H9 (cell line): Measurements from ENCODE around the gene KIRREL3. TPM values are rescaled to one million over a fixed set of nuclear protein-coding genes. Genes with fewer than 3 reads are reported as not detected.
"Not testable (repeated sequence)": the region's sequence is repeated elsewhere in the genome, so short reads cannot be mapped to it uniquely, and the experiment has no call there.

Experiments used
- DNase-seq: peaks from one replicate; pipeline ENCODE4 v3.0.0-alpha.2; 2017
- H2AFZ ChIP-seq: one replicate; pipeline ENCODE4 v1.6.1; 2013; ENCODE audit warnings: mild to moderate bottlenecking, low read length, control low read depth, moderate library complexity
- H2AK5ac ChIP-seq: 2 replicates; pipeline ENCODE4 v1.6.1; 2013; ENCODE audit warnings: low read length, control low read depth, mixed read lengths; ENCODE audit not compliant: insufficient read length
- H2BK120ac ChIP-seq: one replicate; pipeline ENCODE4 v1.6.1; 2013; ENCODE audit warnings: low read depth, mild to moderate bottlenecking, low read length, control low read depth, inconsistent platforms; ENCODE audit not compliant: poor library complexity, severe bottlenecking
- H2BK12ac ChIP-seq: 2 replicates; pipeline ENCODE4 v1.6.1; 2013; ENCODE audit warnings: low read length, control low read depth, mixed read lengths, low read depth; ENCODE audit not compliant: insufficient read length
- H2BK15ac ChIP-seq: 2 replicates; pipeline ENCODE4 v1.6.1; 2013; ENCODE audit warnings: low read depth, low read length, control low read depth
- H2BK20ac ChIP-seq: one replicate; pipeline ENCODE4 v1.6.1; 2013; ENCODE audit warnings: low read depth, mild to moderate bottlenecking, low read length, control low read depth, inconsistent platforms; ENCODE audit not compliant: poor library complexity, severe bottlenecking
- H2BK5ac ChIP-seq: 2 replicates; pipeline ENCODE4 v1.6.1; 2013; ENCODE audit warnings: low read length, control low read depth, mixed read lengths; ENCODE audit not compliant: insufficient read length
- H3K14ac ChIP-seq: 2 replicates; pipeline ENCODE4 v1.6.1; 2013; ENCODE audit warnings: low read length, control low read depth; ENCODE audit not compliant: insufficient read depth
- H3K18ac ChIP-seq: 2 replicates; pipeline ENCODE4 v1.6.1; 2013; ENCODE audit warnings: low read depth, mild to moderate bottlenecking, mixed read lengths, low read length, control low read depth; ENCODE audit not compliant: insufficient read length
- H3K23ac ChIP-seq: 2 replicates; pipeline ENCODE4 v1.6.1; 2013; ENCODE audit warnings: low read length, control low read depth, mixed read lengths, low read depth; ENCODE audit not compliant: insufficient read length
- H3K23me2 ChIP-seq: 2 replicates; pipeline ENCODE4 v1.6.1; 2013; ENCODE audit warnings: low read depth, mild to moderate bottlenecking, mixed read lengths, low read length, control low read depth; ENCODE audit not compliant: insufficient read length, poor library complexity, severe bottlenecking
- H3K27ac ChIP-seq: 2 replicates; pipeline ENCODE4 v1.5.1; 2013; ENCODE audit warnings: low read length, control low read depth, mixed read lengths, low read depth; ENCODE audit not compliant: insufficient read length
- H3K27me3 ChIP-seq: 2 replicates; pipeline ENCODE4 v1.6.1; 2013; ENCODE audit warnings: low read length, control low read depth, inconsistent platforms; ENCODE audit not compliant: insufficient read depth
- H3K4ac ChIP-seq: 2 replicates; pipeline ENCODE4 v1.6.1; 2013; ENCODE audit warnings: low read depth, mild to moderate bottlenecking, control low read depth, inconsistent platforms, low read length, moderate library complexity
- H3K4me1 ChIP-seq: 2 replicates; pipeline ENCODE4 v1.6.1; 2013; ENCODE audit warnings: low read length, control low read depth, inconsistent platforms; ENCODE audit not compliant: insufficient read depth
- H3K4me2 ChIP-seq: 2 replicates; pipeline ENCODE4 v1.6.1; 2013; ENCODE audit warnings: low read length, control low read depth, mixed read lengths; ENCODE audit not compliant: insufficient read length, insufficient read depth
- H3K56ac ChIP-seq: 2 replicates; pipeline ENCODE4 v1.6.1; 2013; ENCODE audit warnings: low read depth, mild to moderate bottlenecking, mixed read lengths, low read length, control low read depth; ENCODE audit not compliant: insufficient read length
- H3K79me1 ChIP-seq: 2 replicates; pipeline ENCODE4 v1.6.1; 2013; ENCODE audit warnings: low read depth, mild to moderate bottlenecking, moderate library complexity, low read length, control low read depth, inconsistent platforms; ENCODE audit not compliant: insufficient read depth, poor library complexity, severe bottlenecking
- H3K79me2 ChIP-seq: 2 replicates; pipeline ENCODE4 v1.6.1; 2013; ENCODE audit warnings: low read length, control low read depth, inconsistent platforms; ENCODE audit not compliant: insufficient read depth
- H3K9ac ChIP-seq: 2 replicates; pipeline ENCODE4 v1.6.1; 2013; ENCODE audit warnings: low read length, control low read depth, mixed read lengths; ENCODE audit not compliant: insufficient read length; ENCODE audit errors: extremely low read depth
- H3K9me3 ChIP-seq: one replicate; pipeline ENCODE4 v1.6.1; 2013; ENCODE audit warnings: low read depth, low read length, inconsistent platforms; ENCODE audit not compliant: control insufficient read depth
- H3T11ph ChIP-seq: one replicate; pipeline ENCODE4 v1.6.1; 2013; ENCODE audit warnings: mild to moderate bottlenecking, low read length, control low read depth, inconsistent platforms
- H4K20me1 ChIP-seq: one replicate; pipeline ENCODE4 v1.6.1; 2013; ENCODE audit not compliant: control insufficient read depth, insufficient read length, insufficient read depth
- H4K5ac ChIP-seq: 2 replicates; pipeline ENCODE4 v1.6.1; 2013; ENCODE audit warnings: low read depth, mild to moderate bottlenecking, mixed read lengths, low read length, control low read depth; ENCODE audit not compliant: insufficient read length
- H4K8ac ChIP-seq: replicated peaks from 2 replicates; pipeline ENCODE4 v1.6.1; 2013; ENCODE audit warnings: low read length, control low read depth, mixed read lengths, low read depth; ENCODE audit not compliant: insufficient read length
- H4K91ac ChIP-seq: 2 replicates; pipeline ENCODE4 v1.6.1; 2013; ENCODE audit warnings: low read depth, mild to moderate bottlenecking, moderate library complexity, mixed read lengths, low read length, control low read depth; ENCODE audit not compliant: insufficient read length
- H3K27ac Mint-ChIP-seq, 3 experiments: 2 replicates in 2 of 3; 3 replicates in 1 of 3; pipeline ENCODE4 v1.8.0; 2020 to 2021; ENCODE audit warnings: mixed read lengths in 3 of 3, mild to moderate bottlenecking in 1 of 3, moderate library complexity in 1 of 3
- H3K27me3 Mint-ChIP-seq: 2 replicates; pipeline ENCODE4 v1.8.0; 2021; ENCODE audit warnings: low read depth, mild to moderate bottlenecking, moderate library complexity, mixed read lengths
- H3K36me3 Mint-ChIP-seq, 3 experiments: 2 replicates in 2 of 3; 3 replicates in 1 of 3; pipeline ENCODE4 v1.8.0; 2020 to 2021; ENCODE audit warnings: low read depth in 3 of 3, mixed read lengths in 3 of 3; ENCODE audit not compliant: insufficient read depth in 1 of 3
- H3K4me1 Mint-ChIP-seq, 2 experiments: 2 replicates each; pipeline ENCODE4 v1.8.0; 2020; ENCODE audit warnings: mixed read lengths in 2 of 2
- H3K4me3 Mint-ChIP-seq, 2 experiments: 2 replicates in 1 of 2; 3 replicates in 1 of 2; pipeline ENCODE4 v1.8.0; 2020 to 2021; ENCODE audit warnings: mild to moderate bottlenecking in 2 of 2, mixed read lengths in 2 of 2, moderate library complexity in 1 of 2
- H3K9me3 Mint-ChIP-seq, 2 experiments: 2 replicates in 1 of 2; 3 replicates in 1 of 2; pipeline ENCODE4 v1.8.0; 2020; ENCODE audit warnings: mild to moderate bottlenecking in 2 of 2, mixed read lengths in 2 of 2, moderate library complexity in 1 of 2
- WGBS: extraction: QIAGEN DNeasy Blood & Tissue Kit; methylation state at CpG from one replicate; pipeline ENCODE4 v1.1.7; 2013; ENCODE audit warnings: missing lambda C conversion rate, low lambda C conversion rate, mixed read lengths; ENCODE audit not compliant: insufficient read length; ENCODE audit errors: extremely low coverage; 5-methylcytosine and 5-hydroxymethylcytosine counted together
- total RNA-seq: library from RNA; stranded (reverse); gene quantifications from 2 replicates; pipeline ENCODE4 v1.2.1, GENCODE V29; 2021

The KIRREL3 gene
- total RNA-seq, 1 experiment from 2014 or later = 0.17 TPM

DNA sequence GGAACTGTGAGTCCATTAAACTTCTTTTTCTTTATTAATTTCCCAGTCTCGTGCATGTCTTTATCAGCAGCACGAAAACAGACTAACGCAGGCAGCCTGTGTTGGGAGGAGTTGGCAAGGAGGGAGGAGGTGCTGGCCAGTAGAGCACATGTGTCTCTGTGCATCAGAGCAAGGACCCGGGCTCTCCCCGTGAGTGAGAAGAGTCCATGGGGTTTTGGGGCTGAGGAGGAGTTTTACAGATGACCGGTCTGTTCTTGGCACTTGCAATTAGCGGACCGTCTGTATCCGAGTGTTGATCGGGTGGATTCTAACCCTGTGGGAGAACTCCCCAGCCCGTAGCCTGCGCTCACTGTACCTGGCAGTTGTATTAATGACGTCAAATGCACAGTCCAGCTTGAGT is 604.8 kb downstream of the KIRREL3 start:
- not testable (repeated sequence) for H2BK120ac ChIP-seq, H3K27ac ChIP-seq, H3K27me3 Mint-ChIP-seq, H3K4me3 Mint-ChIP-seq, H3K27me3 ChIP-seq, H2AFZ ChIP-seq, H2BK12ac ChIP-seq, H3K4me2 ChIP-seq, H3K56ac ChIP-seq, H3K36me3 Mint-ChIP-seq, H3K14ac ChIP-seq, H3K23ac ChIP-seq, H2BK15ac ChIP-seq, H3K79me1 ChIP-seq, H3K79me2 ChIP-seq, H3K9ac ChIP-seq, H4K8ac ChIP-seq, H3K9me3 Mint-ChIP-seq, H3K18ac ChIP-seq, H3K9me3 ChIP-seq, H3T11ph ChIP-seq, H3K4ac ChIP-seq, H3K4me1 ChIP-seq, H4K5ac ChIP-seq, H4K91ac ChIP-seq, DNase-seq, H3K23me2 ChIP-seq, H2BK20ac ChIP-seq, H2BK5ac ChIP-seq, H2AK5ac ChIP-seq, H4K20me1 ChIP-seq
- Mint-ChIP-seq H3K4me1 (peaks cover 13 to 17% of the 10 kb centered on the region in 2 experiments), H3K27ac (0 out of 7 replicates have a peak overlapping the region, but pooled peaks of 1 of the 3 experiments have one; percentile 27)
- WGBS = no CpG with 5 or more reads among the region's 13 CpGs

- DNase-seq, H3K27me3 Mint-ChIP-seq, H3K27ac ChIP-seq, H3K4me3 Mint-ChIP-seq, H3T11ph ChIP-seq, H4K91ac ChIP-seq, H2AFZ ChIP-seq, H3K27me3 ChIP-seq, H3K4me2 ChIP-seq, H3K56ac ChIP-seq, H2BK12ac ChIP-seq, H3K23me2 ChIP-seq, H2BK15ac ChIP-seq, H3K27ac Mint-ChIP-seq, H3K79me1 ChIP-seq, H2AK5ac ChIP-seq, H3K14ac ChIP-seq, H3K79me2 ChIP-seq, H4K8ac ChIP-seq, H3K4ac ChIP-seq, H2BK20ac ChIP-seq, H3K4me1 ChIP-seq, H4K20me1 ChIP-seq, H3K23ac ChIP-seq, H3K18ac ChIP-seq, H3K9me3 ChIP-seq, H3K9me3 Mint-ChIP-seq, H4K5ac ChIP-seq, H2BK5ac ChIP-seq, H2BK120ac ChIP-seq, H3K36me3 Mint-ChIP-seq, H3K9ac ChIP-seq: not testable (repeated sequence)
- peaks cover 13 to 17% of the 10 kb centered on the region in 2 experiments for H3K4me1 Mint-ChIP-seq
- WGBS = no CpG with 5 or more reads among the region's 7 CpGs
These were observed 605.9 kb downstream of the KIRREL3 start for GRCh38 chr11:126394634-126395072.
